Measurements from ENCODE around the gene CCDC194.

DNA sequence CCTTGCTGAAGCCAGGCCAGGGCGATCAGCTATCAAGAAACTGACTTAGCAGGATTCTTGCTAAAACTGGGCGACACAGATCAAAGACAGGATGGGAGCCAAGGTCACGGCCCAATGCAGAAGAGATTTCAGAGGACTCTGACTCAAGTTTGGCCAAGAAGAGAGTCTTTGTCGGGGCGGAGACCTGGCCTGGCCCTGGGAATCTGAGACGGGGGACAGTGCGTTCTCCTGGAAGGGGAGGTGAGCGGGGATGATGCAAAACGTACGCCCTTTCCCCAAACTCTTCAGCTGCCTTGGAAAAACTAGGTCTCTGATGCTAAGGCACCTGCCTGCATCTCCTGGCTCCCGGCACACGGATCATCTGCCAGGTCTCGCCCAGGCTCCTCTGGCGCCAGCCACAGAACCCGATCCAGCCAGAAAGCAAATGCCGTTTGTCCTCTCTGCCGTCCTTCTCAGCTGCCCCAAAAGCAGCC, 35.7 kb upstream of the CCDC194 start:
- no peak for TF ChIP-seq CTCF (IDR thresholded peaks at IDR 0.05; ENCODE audit: poor library complexity)
- TF ChIP-seq EZH2 (IDR thresholded peaks at IDR 0.05; ENCODE audit: borderline replicate concordance): no peak
- no peak for TF ChIP-seq EZH2phosphoT487 (IDR thresholded peaks at IDR 0.05; ENCODE audit: low read depth, severe bottlenecking, unreplicated experiment)
